SK-N-MC (cell line): ENCODE results near the gene CRYBG2.

Experiments used
- EZH2 ChIP-seq: fragments of 200-600 bp; sonication (generic); IDR thresholded peaks from one replicate; pipeline ENCODE4 v1.6.1; 2017; ENCODE audit warnings: antibody characterized with exemption
- FOXP2 ChIP-seq: optimal IDR thresholded peaks from 2 replicates; pipeline ENCODE3; 2011; ENCODE audit warnings: mild to moderate bottlenecking, moderate library complexity; ENCODE audit not compliant: insufficient read depth; ENCODE audit errors: extremely low read length, control extremely low read depth
- POLR2AphosphoS5 ChIP-seq: IDR thresholded peaks from 2 replicates; pipeline ENCODE4 v1.6.1; 2012; ENCODE audit warnings: mild to moderate bottlenecking, low read depth, low read length, borderline replicate concordance

DNA sequence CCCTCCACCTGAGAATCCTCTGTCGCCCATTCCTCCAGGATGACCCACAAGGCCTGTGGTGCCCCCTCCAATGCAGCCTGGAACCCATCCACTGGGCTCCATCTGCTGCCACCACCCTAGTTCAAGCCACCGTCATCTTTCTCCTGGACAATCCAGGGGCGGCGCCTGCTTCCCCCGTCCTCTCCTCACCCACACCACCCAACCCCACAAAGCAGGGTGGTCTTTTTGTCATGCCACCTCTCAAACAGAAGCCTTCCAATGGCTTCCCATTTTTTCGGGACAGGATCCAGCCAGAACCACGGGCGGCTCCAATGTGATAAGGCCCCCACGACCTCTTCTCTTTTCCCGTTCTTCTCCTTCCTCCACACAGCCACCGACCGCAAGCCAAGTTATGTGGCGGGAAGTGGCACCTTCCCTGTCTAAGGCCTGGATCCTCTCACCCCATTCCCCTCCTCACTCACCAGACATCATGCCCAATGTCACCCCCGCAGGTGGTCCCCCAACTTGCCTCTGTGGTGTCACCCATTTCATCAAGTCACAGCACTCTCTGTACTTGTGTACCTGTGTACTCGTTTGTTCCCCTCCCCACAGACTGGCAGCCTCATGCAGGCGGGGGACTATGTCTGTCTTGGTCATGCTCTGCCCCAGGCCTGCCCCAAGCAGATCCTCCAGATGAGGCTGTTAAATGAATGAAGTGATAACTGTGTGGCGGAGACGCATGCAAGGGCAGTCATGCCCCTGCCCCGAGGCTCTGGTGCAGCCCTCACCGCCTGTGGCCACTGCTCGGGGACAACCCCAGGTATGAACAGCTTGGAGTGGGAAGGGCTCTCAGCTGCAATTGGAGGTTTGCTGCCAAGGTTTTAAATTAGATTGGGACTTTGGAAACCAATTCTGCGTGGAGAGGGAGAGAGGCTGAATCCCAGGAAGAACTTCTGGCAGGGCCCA lies 58.5 kb downstream of the CRYBG2 start:
- TF ChIP-seq EZH2 (no peak), POLR2AphosphoS5 (no peak), FOXP2 (no peak)
